ENCODE data around the gene ZNF133.

DNA sequence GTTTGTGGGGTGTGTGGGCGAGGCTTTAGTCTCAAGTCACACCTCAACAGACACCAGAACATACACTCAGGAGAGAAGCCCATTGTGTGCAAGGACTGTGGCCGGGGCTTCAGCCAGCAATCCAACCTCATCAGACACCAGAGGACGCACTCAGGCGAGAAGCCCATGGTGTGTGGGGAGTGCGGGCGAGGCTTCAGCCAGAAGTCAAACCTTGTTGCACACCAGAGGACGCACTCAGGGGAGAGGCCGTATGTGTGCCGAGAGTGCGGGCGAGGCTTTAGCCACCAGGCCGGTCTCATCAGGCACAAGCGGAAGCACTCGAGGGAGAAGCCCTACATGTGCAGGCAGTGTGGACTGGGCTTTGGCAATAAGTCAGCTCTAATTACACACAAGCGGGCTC is 27.8 kb downstream of the ZNF133 start:
- TF ChIP-seq, protein P1, sequence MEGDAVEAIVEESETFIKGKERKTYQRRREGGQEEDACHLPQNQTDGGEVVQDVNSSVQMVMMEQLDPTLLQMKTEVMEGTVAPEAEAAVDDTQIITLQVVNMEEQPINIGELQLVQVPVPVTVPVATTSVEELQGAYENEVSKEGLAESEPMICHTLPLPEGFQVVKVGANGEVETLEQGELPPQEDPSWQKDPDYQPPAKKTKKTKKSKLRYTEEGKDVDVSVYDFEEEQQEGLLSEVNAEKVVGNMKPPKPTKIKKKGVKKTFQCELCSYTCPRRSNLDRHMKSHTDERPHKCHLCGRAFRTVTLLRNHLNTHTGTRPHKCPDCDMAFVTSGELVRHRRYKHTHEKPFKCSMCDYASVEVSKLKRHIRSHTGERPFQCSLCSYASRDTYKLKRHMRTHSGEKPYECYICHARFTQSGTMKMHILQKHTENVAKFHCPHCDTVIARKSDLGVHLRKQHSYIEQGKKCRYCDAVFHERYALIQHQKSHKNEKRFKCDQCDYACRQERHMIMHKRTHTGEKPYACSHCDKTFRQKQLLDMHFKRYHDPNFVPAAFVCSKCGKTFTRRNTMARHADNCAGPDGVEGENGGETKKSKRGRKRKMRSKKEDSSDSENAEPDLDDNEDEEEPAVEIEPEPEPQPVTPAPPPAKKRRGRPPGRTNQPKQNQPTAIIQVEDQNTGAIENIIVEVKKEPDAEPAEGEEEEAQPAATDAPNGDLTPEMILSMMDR (IDR thresholded peaks at IDR 0.05 in 8 of 11, conservative IDR thresholded peaks at IDR 0.05 in 3 of 11): no peak
- TF ChIP-seq POLR2A (IDR thresholded peaks at IDR 0.05): no peak

All from spleen (tissue), 7 donors.